IgD-negative memory B cell (primary cell): ENCODE data around the gene KIF5C. TPM values are rescaled to one million over a fixed set of nuclear protein-coding genes. Genes with fewer than 3 reads are reported as not detected.

Source experiments
- H3K27ac Mint-ChIP-seq, 3 donors: one replicate each; pipeline ENCODE4 v1.8.0; 2020 to 2022; ENCODE audit warnings: mild to moderate bottlenecking in 3 of 3, mixed read lengths in 3 of 3, moderate library complexity in 1 of 3
- H3K27me3 Mint-ChIP-seq: one replicate; pipeline ENCODE4 v1.8.0; 2021; ENCODE audit warnings: mixed read lengths
- H3K36me3 Mint-ChIP-seq: one replicate; pipeline ENCODE4 v1.8.0; 2020; ENCODE audit warnings: mild to moderate bottlenecking, mixed read lengths
- H3K4me1 Mint-ChIP-seq, 3 donors: one replicate each; pipeline ENCODE4 v1.8.0; 2020 to 2022; ENCODE audit warnings: mixed read lengths in 3 of 3, mild to moderate bottlenecking in 1 of 3
- H3K4me3 Mint-ChIP-seq, 4 donors: one replicate each; pipeline ENCODE4 v1.8.0; 2020 to 2022; ENCODE audit warnings: mild to moderate bottlenecking in 4 of 4, mixed read lengths in 4 of 4, moderate library complexity in 3 of 4
- H3K9me3 Mint-ChIP-seq, 3 donors: one replicate each; pipeline ENCODE4 v1.8.0; 2020 to 2021; ENCODE audit warnings: mixed read lengths in 3 of 3, mild to moderate bottlenecking in 1 of 3
- polyA plus RNA-seq: library from polyadenylated mRNA; unstranded; fragments of 300-500 nt; fragmentation: Illumina TruSeq; gene quantifications from one replicate; pipeline ENCODE4 v1.2.3, GENCODE V29; 2021

KIF5C gene
- polyA plus RNA-seq, 1 donor from 2014 or later: 2.0 TPM

DNA sequence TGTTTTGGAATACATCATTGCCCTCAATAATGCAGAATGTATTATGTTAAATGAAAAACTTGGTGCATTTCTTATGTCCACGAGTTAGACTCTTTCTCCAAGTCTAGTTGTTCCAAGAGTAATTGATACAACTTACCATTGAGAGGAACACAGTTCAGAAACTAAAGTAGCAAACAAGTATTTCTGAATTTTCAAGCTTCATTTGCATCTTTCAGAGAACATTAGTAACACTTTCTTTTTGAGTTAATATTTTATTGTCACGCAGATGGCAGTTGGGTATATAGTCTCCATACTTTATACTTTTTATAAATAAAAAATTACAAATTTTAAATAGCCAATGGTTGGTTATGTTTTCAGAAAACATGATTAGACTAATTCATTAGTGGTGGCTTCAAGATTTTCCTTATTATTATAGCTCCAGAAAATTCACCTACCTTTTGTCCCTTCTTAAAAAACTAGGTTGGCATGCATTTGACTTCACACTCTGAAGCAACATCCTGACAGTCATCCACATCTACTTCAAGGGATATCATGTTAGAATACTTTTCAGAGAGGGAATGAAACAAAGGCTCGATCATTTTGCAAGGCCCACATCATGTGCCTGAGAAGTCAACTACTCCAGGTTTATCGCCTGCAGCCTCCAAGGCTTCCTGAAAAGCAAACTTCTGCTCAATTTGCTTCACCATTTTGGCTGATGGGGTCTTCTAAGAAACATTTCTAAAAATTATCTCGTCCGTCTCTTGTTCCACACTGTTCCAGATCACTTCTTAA is 193.4 kb downstream of the KIF5C start:
- peak overlapping the region in 1 of 4 donors; percentile 49 for H3K4me3 Mint-ChIP-seq
- peaks cover 9% of the 10 kb centered on the region for H3K27me3 Mint-ChIP-seq
- H3K4me1 Mint-ChIP-seq: peaks cover 0 to 3% (median 2%) of the 10 kb centered on the region in 3 donors
- H3K27ac Mint-ChIP-seq: no peak overlapping the region
- peaks cover 8% of the 10 kb centered on the region for H3K36me3 Mint-ChIP-seq
- H3K9me3 Mint-ChIP-seq: no peaks in the 10 kb centered on the region

DNA sequence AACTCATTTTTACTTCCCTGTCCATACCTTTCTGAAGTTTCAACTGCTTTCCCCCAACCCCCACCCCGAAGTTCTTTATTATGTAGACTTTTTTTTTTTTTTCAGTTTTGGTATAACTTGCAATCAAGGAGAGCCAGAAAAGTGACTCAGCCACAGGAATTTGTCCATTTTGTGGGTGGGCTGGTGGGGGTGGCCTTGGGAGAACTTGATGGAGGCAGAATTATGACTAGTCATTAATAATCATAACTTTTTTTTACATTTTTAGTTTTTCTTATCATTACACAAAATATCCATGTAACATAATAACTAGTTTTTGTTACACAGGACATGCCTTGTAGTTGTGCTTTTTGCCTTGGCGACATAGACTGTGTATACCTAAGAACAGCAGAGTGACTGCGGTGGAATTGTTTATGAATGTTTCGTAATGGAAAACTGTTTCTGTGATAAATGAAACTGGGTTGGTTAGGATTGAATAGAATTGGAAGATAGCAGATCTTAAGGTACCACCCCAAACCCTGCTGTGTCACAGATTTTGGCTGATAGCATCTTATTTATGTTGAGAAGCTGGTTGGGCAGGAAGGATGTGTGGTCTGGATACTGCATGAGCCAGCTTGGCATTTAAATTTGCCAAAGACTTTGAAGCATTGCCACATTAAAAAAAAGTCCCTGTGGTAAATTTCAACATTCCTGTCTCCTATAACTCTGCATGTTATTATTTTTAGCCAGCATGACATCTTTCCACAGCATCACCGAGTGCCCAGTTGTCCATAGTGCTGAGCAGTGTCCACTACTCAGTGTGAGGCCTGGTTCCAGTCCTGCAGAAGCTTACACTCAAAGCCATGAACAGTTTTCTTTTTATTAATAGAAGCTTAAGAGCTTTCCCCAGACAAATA is 194.2 kb downstream of the KIF5C start:
- H3K4me1 Mint-ChIP-seq: peaks cover 0 to 3% (median 2%) of the 10 kb centered on the region in 3 donors
- peak overlapping the region in 1 of 4 donors; percentile 49 for H3K4me3 Mint-ChIP-seq

DNA sequence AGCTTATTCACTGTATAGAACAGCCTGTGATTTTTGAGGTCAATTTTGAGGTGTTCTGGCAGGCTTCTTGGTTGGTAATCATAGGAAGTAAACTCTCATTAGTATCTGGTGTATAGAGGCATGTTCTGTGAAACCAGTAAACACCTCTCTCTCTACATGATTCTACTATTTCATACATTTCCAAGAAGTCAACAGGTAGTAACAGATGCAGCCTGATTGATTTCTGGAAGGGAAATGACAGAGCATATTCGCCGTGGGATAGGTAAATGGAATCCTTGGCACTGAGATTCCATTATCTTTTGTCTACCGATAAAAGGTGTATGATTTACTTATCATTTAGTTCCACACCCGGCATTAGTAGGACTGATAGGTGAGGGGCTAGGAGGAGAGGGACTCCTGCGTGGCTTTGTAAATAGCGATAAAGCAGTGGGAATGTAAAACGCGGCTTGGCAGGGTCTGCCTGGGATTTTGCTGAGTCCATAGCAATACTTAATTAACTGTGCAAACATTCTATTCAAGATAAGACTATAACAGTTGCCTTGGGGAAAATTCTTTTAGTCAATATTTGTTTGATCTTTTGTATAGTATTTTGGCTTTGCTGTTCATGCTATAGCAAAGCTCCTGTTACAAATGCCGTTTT is 195.8 kb downstream of the KIF5C start:
- H3K27ac Mint-ChIP-seq: no peak overlapping the region
- peaks cover 0 to 3% (median 2%) of the 10 kb centered on the region in 3 donors for H3K4me1 Mint-ChIP-seq
- no peaks in the 10 kb centered on the region for H3K9me3 Mint-ChIP-seq
- peaks cover 10% of the 10 kb centered on the region for H3K27me3 Mint-ChIP-seq
- no peak overlapping the region for H3K4me3 Mint-ChIP-seq
- H3K36me3 Mint-ChIP-seq: peaks cover 11% of the 10 kb centered on the region

More for the DNA sequence above, 194.2 kb downstream of the KIF5C start:
- Mint-ChIP-seq H3K36me3 (peaks cover 8% of the 10 kb centered on the region), H3K27me3 (peaks cover 9% of the 10 kb centered on the region), H3K27ac (no peak overlapping the region), H3K9me3 (no peaks in the 10 kb centered on the region)

DNA sequence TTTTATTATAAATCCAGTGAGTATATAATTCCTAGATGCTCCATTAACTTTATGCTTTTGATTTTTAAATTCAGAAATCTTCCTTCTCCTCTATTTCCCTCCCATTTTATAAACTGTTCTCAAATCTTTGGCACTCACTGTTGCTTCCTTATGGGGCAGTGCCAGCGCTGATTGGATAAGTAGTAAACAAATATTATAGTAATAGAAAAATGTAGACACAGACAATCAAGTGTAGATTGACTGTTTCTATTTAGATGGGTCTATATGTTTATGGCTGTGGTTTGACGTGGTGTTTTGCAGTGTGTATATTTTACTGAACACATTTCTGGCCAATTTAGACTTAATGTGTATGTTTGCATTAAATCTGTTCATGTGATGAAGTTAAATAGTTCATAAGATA is 200.1 kb downstream of the KIF5C start:
- peaks cover 0 to 2% (median 2%) of the 10 kb centered on the region in 3 donors for H3K4me1 Mint-ChIP-seq
- peaks cover 8% of the 10 kb centered on the region for H3K27me3 Mint-ChIP-seq
- no peaks in the 10 kb centered on the region for H3K9me3 Mint-ChIP-seq
- no peak overlapping the region for H3K4me3 Mint-ChIP-seq
- peaks cover 6% of the 10 kb centered on the region for H3K36me3 Mint-ChIP-seq
- peak overlapping the region in 1 of 3 donors; percentile 24 for H3K27ac Mint-ChIP-seq

DNA sequence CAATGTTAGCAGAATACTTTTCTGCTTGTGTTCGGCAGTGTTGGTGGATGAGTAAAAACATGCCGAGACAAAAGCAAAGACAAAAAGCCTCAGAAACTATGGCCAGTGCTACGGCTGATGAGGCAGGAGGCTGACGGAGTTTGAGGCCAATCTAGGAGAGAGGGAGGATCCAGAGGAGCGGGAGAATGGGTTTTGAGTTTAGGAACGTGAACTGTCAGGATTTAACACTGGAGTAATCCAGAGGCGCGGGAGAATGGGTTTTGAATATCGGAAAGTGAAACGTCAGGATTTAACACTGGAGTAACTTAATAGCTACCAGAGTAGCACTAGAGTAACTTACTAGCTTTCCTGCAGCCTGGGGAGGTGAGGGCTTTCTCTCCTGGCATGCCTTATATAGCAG is 200.8 kb downstream of the KIF5C start:
- Mint-ChIP-seq H3K36me3 (peaks cover 6% of the 10 kb centered on the region), H3K9me3 (no peaks in the 10 kb centered on the region), H3K27ac (no peak overlapping the region), H3K4me1 (peaks cover 0 to 3% (median 2%) of the 10 kb centered on the region in 3 donors), H3K4me3 (no peak overlapping the region), H3K27me3 (peaks cover 7% of the 10 kb centered on the region)

Other genes with a start within 250 kb of the KIF5C start
- gene EPC2, start 230.5 kb upstream of the KIF5C start, polyA plus RNA-seq: 2.9 TPM
- 7.8 TPM for gene LYPD6B, start 163.5 kb downstream of the KIF5C start, polyA plus RNA-seq